H7 (cell line): ENCODE measurements around the gene THOC6. TPM values are rescaled to one million over a fixed set of nuclear protein-coding genes. Genes with fewer than 3 reads are reported as not detected.
"Not testable (repeated sequence)": the region's sequence is repeated elsewhere in the genome, so short reads cannot be mapped to it uniquely, and the experiment has no call there.

Experiments
- DNase-seq: peaks from one replicate; pipeline ENCODE4 v3.0.0; 2012
- H3K27me3 ChIP-seq: 2 replicates; pipeline ENCODE4 v1.6.0; 2011; ENCODE audit warnings: mild to moderate bottlenecking, low read length; ENCODE audit not compliant: control insufficient read depth, insufficient read depth
- H3K36me3 ChIP-seq: replicated peaks from 2 replicates; pipeline ENCODE4 v1.5.1; 2011; ENCODE audit warnings: low read length; ENCODE audit not compliant: control insufficient read depth, insufficient read depth
- H3K4me3 ChIP-seq: 2 replicates; pipeline ENCODE4 v1.5.1; 2011; ENCODE audit warnings: low read depth, mild to moderate bottlenecking, control low read depth, low read length, moderate library complexity; ENCODE audit not compliant: insufficient read depth
- total RNA-seq: library from RNA; depleted of rRNA; stranded (reverse); fragments of >200 nt; shearing (Covaris generic); gene quantifications from 2 replicates; pipeline ENCODE4 v1.2.3, GENCODE V29; 2014; rRNA removed

THOC6 gene
- total RNA-seq, 1 experiment from 2014 or later, result 81.4 TPM

- DNase-seq, result no peak
- Histone ChIP-seq H3K27me3 (no peaks in the 10 kb centered on the region), H3K4me3 (no peak overlapping the region), H3K36me3 (no peaks in the 10 kb centered on the region)
Observed at GRCh38 chr16:3070608-3071111, 46.8 kb downstream of the THOC6 start.

- Histone ChIP-seq H3K4me3 (no peak overlapping the region), H3K27me3 (no peaks in the 10 kb centered on the region), H3K36me3 (no peaks in the 10 kb centered on the region)
- no peak for DNase-seq
Observed at GRCh38 chr16:3071655-3072054, 47.8 kb downstream of the THOC6 start.

- not testable (repeated sequence) for DNase-seq, H3K4me3 ChIP-seq, H3K27me3 ChIP-seq, H3K36me3 ChIP-seq
Observed at GRCh38 chr16:3072148-3072547, 48.3 kb downstream of the THOC6 start.

GRCh38 chr16:3072576-3073263 lies 48.9 kb downstream of the THOC6 start:
- H3K4me3 ChIP-seq, DNase-seq, H3K36me3 ChIP-seq, H3K27me3 ChIP-seq: not testable (repeated sequence)

GRCh38 chr16:3073448-3073847 lies 49.6 kb downstream of the THOC6 start:
- Histone ChIP-seq H3K27me3 (no peaks in the 10 kb centered on the region), H3K36me3 (no peaks in the 10 kb centered on the region), H3K4me3 (no peak overlapping the region)
- DNase-seq, result no peak

- no peak for DNase-seq
- no peaks in the 10 kb centered on the region for H3K36me3 ChIP-seq
- H3K27me3 ChIP-seq, result no peaks in the 10 kb centered on the region
- no peak overlapping the region for H3K4me3 ChIP-seq
Observed at GRCh38 chr16:3074860-3075522, 51.2 kb downstream of the THOC6 start.

- no peaks in the 10 kb centered on the region for H3K36me3 ChIP-seq
- DNase-seq, result peak; percentile 55
- H3K4me3 ChIP-seq, result no peak overlapping the region
- no peaks in the 10 kb centered on the region for H3K27me3 ChIP-seq
Observed at GRCh38 chr16:3075523-3075915, 51.7 kb downstream of the THOC6 start.

- H3K36me3 ChIP-seq, DNase-seq, H3K4me3 ChIP-seq, H3K27me3 ChIP-seq: not testable (repeated sequence)
Observed at GRCh38 chr16:3075946-3076345, 52.1 kb downstream of the THOC6 start.

GRCh38 chr16:3076577-3076976 lies 52.7 kb downstream of the THOC6 start:
- Histone ChIP-seq H3K36me3 (no peaks in the 10 kb centered on the region), H3K4me3 (no peak overlapping the region), H3K27me3 (no peaks in the 10 kb centered on the region)
- DNase-seq, result no peak

Other genes starting within 250 kb of the THOC6 start
- 236 and 269 TPM in 2 replicates for gene ELOB, start 246.8 kb upstream of the THOC6 start, total RNA-seq
- gene PRSS33, start 236.5 kb upstream of the THOC6 start, total RNA-seq, result not detected in 2 replicates
- gene PRSS41, start 225.6 kb upstream of the THOC6 start, total RNA-seq, result not detected in 2 replicates
- 0.42 and 1.5 TPM in 2 replicates for gene PRSS21, start 206.8 kb upstream of the THOC6 start, total RNA-seq
- not detected in 2 replicates for gene ZG16B, start 193.7 kb upstream of the THOC6 start, total RNA-seq
- gene PRSS22, start 165.9 kb upstream of the THOC6 start, total RNA-seq, result 0.80 and 0.85 TPM in 2 replicates
- 55.2 and 94.1 TPM in 2 replicates for gene FLYWCH2, start 140.8 kb upstream of the THOC6 start, total RNA-seq
- gene FLYWCH1, start 112.1 kb upstream of the THOC6 start, total RNA-seq, result 22.7 and 33.5 TPM in 2 replicates
- 17.6 and 20.9 TPM in 2 replicates for gene KREMEN2, start 59.8 kb upstream of the THOC6 start, total RNA-seq
- gene PAQR4, start 54.7 kb upstream of the THOC6 start, total RNA-seq, result 62.6 and 65.6 TPM in 2 replicates
- 85.4 and 94.0 TPM in 2 replicates for gene PKMYT1, start 43.6 kb upstream of the THOC6 start, total RNA-seq
- 0.21 and 0.48 TPM in 2 replicates for gene CLDN9, start 11.1 kb upstream of the THOC6 start, total RNA-seq
- gene CLDN6, start 5.9 kb upstream of the THOC6 start, total RNA-seq, result 426 and 528 TPM in 2 replicates
- 144 and 171 TPM in 2 replicates for gene TNFRSF12A, start 3.7 kb upstream of the THOC6 start, total RNA-seq
- 114 and 156 TPM in 2 replicates for gene HCFC1R1, start 93 bp upstream of the THOC6 start, total RNA-seq
- gene BICDL2, start 12.9 kb downstream of the THOC6 start, total RNA-seq, result 0.69 and 2.0 TPM in 2 replicates
- 18.4 and 18.7 TPM in 2 replicates for gene MMP25, start 22.5 kb downstream of the THOC6 start, total RNA-seq
- gene IL32, start 41.6 kb downstream of the THOC6 start, total RNA-seq, result 7.9 and 9.9 TPM in 2 replicates
- 217 and 238 TPM in 2 replicates for gene ZSCAN10, start 75.3 kb downstream of the THOC6 start, total RNA-seq
- 40.2 and 41.2 TPM in 2 replicates for gene ZNF205, start 88.6 kb downstream of the THOC6 start, total RNA-seq
- gene ZNF213, start 111.0 kb downstream of the THOC6 start, total RNA-seq, result 5.5 and 6.3 TPM in 2 replicates
- gene OR1F1, start 164.2 kb downstream of the THOC6 start, total RNA-seq, result not detected in 2 replicates
- gene ZNF200, start 211.1 kb downstream of the THOC6 start, total RNA-seq, result 9.1 and 13.1 TPM in 2 replicates
- 0.14 TPM in 1 of 2 replicates, not detected in the other for gene MEFV, start 232.6 kb downstream of the THOC6 start, total RNA-seq